HT1080 (cell line): ENCODE measurements around the gene LTA. TPM values are rescaled to one million over a fixed set of nuclear protein-coding genes. Genes with fewer than 3 reads are reported as not detected.

Experiments
- DNase-seq: peaks from one replicate; pipeline ENCODE4 v3.0.0-alpha.2; 2015; ENCODE audit warnings: low read depth
- small RNA-seq: library from RNA; depleted of rRNA; stranded (forward); fragments of <200 nt; gene quantifications from one replicate; pipeline ENCODE3, GENCODE V24; 2014
- total RNA-seq: library from RNA; depleted of rRNA; stranded (reverse); fragments of >200 nt; shearing (Covaris generic); gene quantifications from 2 replicates; pipeline ENCODE4 v1.2.3, GENCODE V29; 2014; rRNA removed

Gene LTA
- total RNA-seq, 1 experiment from 2014 or later, result not detected

- no peak for DNase-seq
These were observed 50.6 kb downstream of the LTA start for GRCh38 chr6:31622684-31623091.

Small RNA genes lying within 50 kb of the gene (small RNA-seq; reads per million reads assigned to genes)
- 25.5 reads per million, percentile 93 among the genes with 10 or more reads in this experiment for gene SNORA38
- gene SNORD117, result 346 reads per million, percentile 98 among the genes with 10 or more reads in this experiment
- gene SNORD84, result not detected
- gene UQCRHP1, result not detected

Other genes with a start within 250 kb of the LTA start
- gene HLA-B, start 215.1 kb upstream of the LTA start, total RNA-seq, result 11.8 and 15.4 TPM in 2 replicates
- 24.9 and 25.6 TPM in 2 replicates for gene MICA, start 168.7 kb upstream of the LTA start, total RNA-seq
- gene MICB, start 74.1 kb upstream of the LTA start, total RNA-seq, result not detected in 2 replicates
- gene MCCD1, start 43.3 kb upstream of the LTA start, total RNA-seq, result not detected in 2 replicates
- gene DDX39B, start 30.3 kb upstream of the LTA start, total RNA-seq, result 856 and 950 TPM in 2 replicates
- gene ATP6V1G2, start 25.7 kb upstream of the LTA start, total RNA-seq, result 2.1 TPM in 2 replicates
- 21.2 and 21.9 TPM in 2 replicates for gene NFKBIL1, start 24.7 kb upstream of the LTA start, total RNA-seq
- gene TNF, start 3.3 kb downstream of the LTA start, total RNA-seq, result not detected in 2 replicates
- not detected in 2 replicates for gene LTB, start 10.1 kb downstream of the LTA start, total RNA-seq
- gene LST1, start 14.0 kb downstream of the LTA start, total RNA-seq, result not detected in 2 replicates
- not detected in 2 replicates for gene NCR3, start 20.7 kb downstream of the LTA start, total RNA-seq
- not detected in 2 replicates for gene AIF1, start 42.9 kb downstream of the LTA start, total RNA-seq
- 93.0 and 115 TPM in 2 replicates for gene PRRC2A, start 48.4 kb downstream of the LTA start, total RNA-seq
- 196 and 211 TPM in 2 replicates for gene BAG6, start 80.4 kb downstream of the LTA start, total RNA-seq
- gene APOM, start 83.6 kb downstream of the LTA start, total RNA-seq, result 1.8 and 2.5 TPM in 2 replicates
- gene C6orf47, start 88.5 kb downstream of the LTA start, total RNA-seq, result 21.8 and 22.8 TPM in 2 replicates
- 37.5 and 38.5 TPM in 2 replicates for gene GPANK1, start 92.7 kb downstream of the LTA start, total RNA-seq
- 272 and 357 TPM in 2 replicates for gene CSNK2B, start 93.8 kb downstream of the LTA start, total RNA-seq
- 0.88 and 2.6 TPM in 2 replicates for gene LY6G5B, start 97.7 kb downstream of the LTA start, total RNA-seq
- 0.47 and 3.6 TPM in 2 replicates for gene LY6G5C, start 108.8 kb downstream of the LTA start, total RNA-seq
- 21.6 and 26.5 TPM in 2 replicates for gene ABHD16A, start 131.0 kb downstream of the LTA start, total RNA-seq
- not detected in 2 replicates for gene LY6G6F, start 134.6 kb downstream of the LTA start, total RNA-seq
- gene LY6G6D, start 143.1 kb downstream of the LTA start, total RNA-seq, result not detected in 2 replicates
- not detected in 2 replicates for gene LY6G6C, start 149.5 kb downstream of the LTA start, total RNA-seq
- gene MPIG6B, start 151.1 kb downstream of the LTA start, total RNA-seq, result not detected in 2 replicates
- gene DDAH2, start 157.0 kb downstream of the LTA start, total RNA-seq, result 36.0 and 36.2 TPM in 2 replicates
- gene CLIC1, start 164.2 kb downstream of the LTA start, total RNA-seq, result 1,383 and 1,400 TPM in 2 replicates
- 9.5 and 10.2 TPM in 2 replicates for gene MSH5, start 167.7 kb downstream of the LTA start, total RNA-seq
- gene SAPCD1, start 190.4 kb downstream of the LTA start, total RNA-seq, result 0.64 and 3.5 TPM in 2 replicates
- gene VWA7, start 205.0 kb downstream of the LTA start, total RNA-seq, result 0.77 and 0.79 TPM in 2 replicates
- gene VARS1, start 223.5 kb downstream of the LTA start, total RNA-seq, result 63.0 and 76.4 TPM in 2 replicates
- 104 and 115 TPM in 2 replicates for gene LSM2, start 234.7 kb downstream of the LTA start, total RNA-seq
- 0.73 and 1.3 TPM in 2 replicates for gene HSPA1L, start 243.0 kb downstream of the LTA start, total RNA-seq
- 99.6 and 108 TPM in 2 replicates for gene HSPA1A, start 243.3 kb downstream of the LTA start, total RNA-seq